KOPT-K1 (cell line): Measurements from ENCODE around the gene SYNPO.
A peak's percentile ranks its signal among the peaks of the same experiment; 100 is the strongest.

ENCODE experiments used
- H3K27ac ChIP-seq: fragments of 200-600 bp; sonication (generic); 2 replicates; pipeline ENCODE4 v1.5.1; 2016; ENCODE audit warnings: antibody characterized with exemption, mild to moderate bottlenecking, low read depth, low read length; ENCODE audit not compliant: poor library complexity, severe bottlenecking
- H3K36me3 ChIP-seq: fragments of 200-600 bp; sonication (generic); 2 replicates; pipeline ENCODE4 v1.5.1; 2017; ENCODE audit warnings: antibody characterized with exemption, mild to moderate bottlenecking, low read length, moderate library complexity; ENCODE audit not compliant: insufficient read depth
- H3K9me3 ChIP-seq: fragments of 200-600 bp; sonication (generic); 2 replicates; pipeline ENCODE4 v1.5.1; 2017; ENCODE audit warnings: antibody characterized with exemption, low read length, mild to moderate bottlenecking; ENCODE audit not compliant: insufficient read depth, poor library complexity, severe bottlenecking

Gene SYNPO

DNA sequence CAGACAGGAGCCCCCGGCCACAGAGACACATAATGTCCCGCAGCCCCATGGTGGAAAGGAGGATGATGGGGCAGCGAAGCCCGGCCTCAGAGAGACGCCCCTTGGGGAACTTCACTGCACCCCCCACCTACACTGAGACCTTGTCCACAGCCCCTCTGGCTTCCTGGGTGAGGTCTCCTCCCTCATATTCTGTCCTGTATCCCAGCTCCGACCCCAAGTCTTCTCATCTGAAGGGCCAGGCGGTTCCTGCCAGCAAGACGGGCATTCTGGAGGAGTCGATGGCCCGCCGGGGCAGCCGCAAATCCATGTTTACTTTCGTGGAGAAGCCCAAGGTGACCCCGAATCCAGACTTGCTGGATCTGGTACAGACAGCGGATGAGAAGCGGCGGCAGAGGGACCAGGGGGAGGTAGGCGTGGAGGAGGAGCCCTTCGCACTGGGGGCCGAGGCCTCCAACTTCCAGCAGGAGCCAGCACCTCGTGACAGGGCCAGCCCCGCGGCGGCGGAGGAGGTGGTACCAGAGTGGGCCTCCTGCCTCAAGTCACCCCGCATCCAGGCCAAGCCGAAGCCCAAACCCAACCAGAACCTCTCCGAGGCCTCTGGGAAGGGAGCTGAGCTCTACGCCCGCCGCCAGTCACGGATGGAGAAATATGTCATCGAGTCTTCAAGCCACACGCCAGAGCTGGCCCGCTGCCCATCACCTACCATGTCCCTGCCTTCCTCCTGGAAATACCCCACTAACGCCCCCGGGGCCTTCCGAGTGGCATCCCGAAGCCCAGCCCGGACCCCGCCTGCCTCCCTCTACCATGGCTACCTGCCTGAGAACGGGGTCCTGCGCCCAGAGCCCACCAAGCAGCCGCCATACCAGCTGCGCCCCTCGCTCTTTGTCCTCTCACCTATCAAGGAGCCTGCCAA is 8.9 kb downstream of the SYNPO start:
- no peak overlapping the region for H3K27ac ChIP-seq
- H3K36me3 ChIP-seq: no peaks in the 10 kb centered on the region
- H3K9me3 ChIP-seq: no peaks in the 10 kb centered on the region

DNA sequence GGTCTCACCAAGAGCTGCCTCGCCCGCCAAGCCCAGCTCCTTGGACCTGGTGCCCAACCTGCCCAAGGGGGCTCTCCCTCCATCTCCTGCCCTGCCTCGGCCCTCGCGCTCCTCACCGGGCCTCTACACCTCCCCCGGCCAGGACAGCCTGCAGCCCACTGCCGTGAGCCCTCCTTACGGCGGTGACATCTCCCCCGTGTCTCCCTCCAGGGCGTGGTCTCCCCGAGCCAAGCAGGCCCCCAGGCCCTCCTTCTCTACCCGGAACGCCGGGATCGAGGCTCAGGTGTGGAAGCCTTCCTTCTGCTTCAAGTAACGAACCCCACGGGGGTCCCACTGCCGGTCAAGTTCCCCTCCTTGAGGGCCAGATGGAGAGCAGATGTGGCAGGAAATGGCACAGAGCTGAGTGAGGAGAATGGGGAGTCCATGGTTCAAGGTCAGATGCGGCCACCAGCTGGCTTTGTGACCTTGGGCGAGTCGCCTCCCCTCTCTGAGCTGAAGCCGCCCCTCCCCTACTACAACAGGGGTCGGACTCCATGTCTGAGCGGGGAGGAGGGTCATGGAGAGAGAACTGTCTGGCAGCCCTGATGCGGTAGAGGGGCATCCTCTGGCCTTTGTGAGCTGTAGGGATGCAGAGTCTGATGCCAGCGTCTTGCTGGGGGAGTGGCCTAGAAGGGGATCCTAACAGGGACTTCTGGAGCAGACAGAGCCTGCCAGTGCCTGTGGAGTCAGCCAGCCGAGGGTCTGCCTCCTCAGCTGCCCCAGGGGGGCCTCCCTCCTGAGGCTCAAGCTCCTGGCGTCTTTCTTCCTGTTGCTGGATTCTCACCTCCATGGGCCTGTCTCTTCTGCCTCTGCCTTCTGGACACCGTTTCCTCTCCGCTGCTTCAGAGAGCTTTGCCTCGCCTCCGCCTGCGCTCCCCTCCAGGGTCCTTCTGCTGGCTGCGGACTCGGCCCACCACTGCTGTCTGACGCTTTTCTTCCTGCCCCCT is 9.9 kb downstream of the SYNPO start:
- H3K9me3 ChIP-seq: no peaks in the 10 kb centered on the region
- no peaks in the 10 kb centered on the region for H3K36me3 ChIP-seq
- no peak overlapping the region for H3K27ac ChIP-seq

DNA sequence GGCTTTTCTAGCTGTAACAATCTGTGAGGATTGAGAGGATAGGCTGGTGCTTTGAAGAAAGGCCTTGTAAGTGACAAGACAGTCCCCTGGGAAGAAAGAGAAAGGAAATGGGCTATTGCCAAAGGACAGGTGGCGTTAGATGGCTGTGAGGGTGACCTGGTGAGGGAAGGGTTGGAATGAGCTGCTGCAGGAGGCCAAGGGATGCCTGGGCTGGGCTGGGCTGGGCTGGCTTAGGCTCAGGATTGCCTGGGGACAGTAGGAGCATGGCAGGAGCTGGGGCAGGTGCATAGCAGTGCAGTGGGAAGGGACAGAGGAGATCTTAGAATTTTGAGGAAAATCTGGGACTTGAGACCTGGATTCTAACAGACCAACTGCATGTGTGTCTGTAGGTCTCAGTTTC is 10.9 kb downstream of the SYNPO start:
- H3K9me3 ChIP-seq: no peaks in the 10 kb centered on the region
- no peaks in the 10 kb centered on the region for H3K36me3 ChIP-seq
- no peak overlapping the region for H3K27ac ChIP-seq

DNA sequence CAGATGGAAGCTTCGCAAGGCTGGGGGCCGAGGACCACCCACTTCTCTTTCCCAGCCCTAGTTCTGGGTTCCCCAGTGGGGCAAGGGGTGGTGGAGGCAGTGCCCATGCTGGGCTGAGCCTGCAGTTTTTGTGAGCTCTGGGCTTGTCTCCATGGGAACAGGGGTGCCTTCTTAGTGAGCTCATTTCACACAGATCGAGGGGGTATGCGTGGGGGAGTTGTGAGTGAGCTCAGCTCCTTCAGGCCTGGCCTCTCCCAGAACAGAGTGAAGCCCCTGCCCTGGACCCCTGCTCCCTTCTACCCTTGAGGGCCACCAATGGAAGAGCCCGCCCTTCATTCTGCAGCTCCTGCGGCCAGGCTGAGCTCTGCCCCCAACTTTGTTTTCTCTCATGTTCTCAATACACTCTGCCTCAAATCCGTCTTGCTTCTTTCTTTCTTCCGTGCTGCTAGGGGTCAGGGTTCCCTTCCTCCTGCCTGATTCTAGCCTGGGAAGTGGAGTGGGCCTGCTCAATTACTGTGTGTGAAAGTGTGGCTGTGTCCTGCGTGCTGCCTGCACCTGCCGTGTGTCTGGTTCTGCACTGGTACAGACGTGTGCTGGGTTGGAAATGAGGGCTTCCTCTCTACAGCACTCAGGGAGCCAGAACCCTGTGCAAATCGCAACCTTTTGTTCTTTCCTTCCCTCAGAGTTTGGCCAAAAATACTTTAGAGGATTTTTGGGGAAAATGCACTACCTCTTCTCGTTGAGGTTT is 11.6 kb downstream of the SYNPO start:
- Histone ChIP-seq H3K9me3 (no peaks in the 10 kb centered on the region), H3K27ac (no peak overlapping the region), H3K36me3 (no peaks in the 10 kb centered on the region)

DNA sequence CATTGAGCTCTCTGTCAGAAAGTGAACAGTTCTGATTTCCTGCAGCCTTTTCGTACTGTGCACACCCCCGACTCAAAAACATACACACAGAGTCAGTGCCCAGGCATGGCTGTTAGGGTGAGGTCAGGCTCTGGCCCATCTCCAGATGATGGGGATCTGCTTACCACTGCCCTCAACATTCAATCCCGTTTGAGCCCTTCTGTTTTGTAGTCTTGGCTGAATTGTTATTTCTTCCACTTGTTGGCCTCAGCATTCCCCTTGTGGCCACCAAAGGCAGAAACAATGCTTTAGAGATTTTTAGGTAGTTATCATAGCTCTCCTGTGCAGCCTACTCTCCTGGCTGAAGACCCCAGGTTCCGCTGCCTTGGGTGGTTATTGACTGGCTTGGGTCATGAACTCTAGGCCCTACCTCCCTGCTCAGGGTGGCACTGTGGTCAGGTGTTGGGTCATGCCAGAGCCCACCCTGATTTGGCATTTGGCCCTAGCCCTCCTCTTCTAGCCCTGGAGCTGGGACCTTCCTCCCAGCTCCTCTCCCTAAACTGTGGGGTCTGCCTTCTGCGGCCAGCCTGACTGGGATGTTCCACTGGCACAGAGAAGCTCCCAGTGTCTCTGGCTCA is 12.8 kb downstream of the SYNPO start:
- Histone ChIP-seq H3K36me3 (no peaks in the 10 kb centered on the region), H3K27ac (no peak overlapping the region), H3K9me3 (no peaks in the 10 kb centered on the region)

DNA sequence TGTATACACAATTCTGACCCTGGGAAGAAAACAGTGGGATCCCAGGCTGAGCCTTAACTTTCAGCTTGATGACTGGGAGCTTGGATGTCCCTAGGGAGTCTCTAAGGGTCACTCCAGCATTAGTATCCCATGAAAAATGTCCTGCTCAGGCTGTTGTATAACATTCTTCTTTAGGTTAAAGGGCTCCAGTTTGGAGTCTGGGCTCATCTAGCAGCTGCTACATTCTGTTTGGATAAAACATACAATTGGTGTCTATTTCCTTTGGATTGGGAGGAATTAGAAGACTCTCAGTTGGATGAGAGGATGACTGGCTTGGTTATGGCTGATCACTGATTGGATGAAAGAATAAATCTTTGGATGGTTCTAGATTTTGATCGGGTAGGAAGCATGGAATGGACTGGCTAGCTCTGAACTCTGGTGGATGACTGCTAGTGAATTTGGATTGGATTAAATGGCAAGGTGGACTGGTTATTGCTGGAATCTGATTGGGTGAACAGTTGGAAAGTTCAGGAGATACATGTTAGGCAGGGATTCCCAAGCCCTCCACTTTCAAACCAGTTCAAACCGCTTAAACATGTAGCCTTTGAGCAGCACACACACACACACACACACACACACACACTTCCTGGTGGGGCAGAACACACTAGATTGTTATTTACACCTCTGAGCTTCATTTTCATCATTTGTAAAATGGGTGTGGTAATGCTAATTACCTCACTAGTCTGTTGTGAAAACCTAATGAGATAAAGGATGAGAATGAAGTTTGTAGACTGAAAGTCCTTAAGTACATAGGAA is 13.5 kb downstream of the SYNPO start:
- Histone ChIP-seq H3K36me3 (no peaks in the 10 kb centered on the region), H3K9me3 (no peaks in the 10 kb centered on the region), H3K27ac (no peak overlapping the region)

DNA sequence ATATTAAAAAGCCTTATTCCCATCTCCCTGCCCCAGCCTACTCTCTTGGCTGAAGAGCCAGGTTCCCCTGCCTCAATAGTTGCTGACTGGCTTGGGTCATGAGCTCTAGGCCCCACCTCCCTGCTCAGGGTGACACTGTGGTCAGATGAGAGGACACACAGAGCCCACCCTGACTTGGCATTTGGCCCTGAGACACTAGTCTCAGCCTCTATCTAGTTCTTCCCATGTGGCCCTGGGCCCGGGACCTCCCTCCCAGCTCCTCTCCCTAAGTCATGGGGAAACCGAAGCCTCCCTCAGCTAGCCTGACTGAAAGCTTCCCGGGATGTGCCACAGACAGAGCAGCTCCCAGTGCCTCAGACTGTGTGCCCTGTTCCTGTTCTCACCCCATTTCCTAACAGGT is 14.8 kb downstream of the SYNPO start:
- H3K9me3 ChIP-seq: no peaks in the 10 kb centered on the region
- H3K27ac ChIP-seq: no peak overlapping the region
- no peaks in the 10 kb centered on the region for H3K36me3 ChIP-seq

DNA sequence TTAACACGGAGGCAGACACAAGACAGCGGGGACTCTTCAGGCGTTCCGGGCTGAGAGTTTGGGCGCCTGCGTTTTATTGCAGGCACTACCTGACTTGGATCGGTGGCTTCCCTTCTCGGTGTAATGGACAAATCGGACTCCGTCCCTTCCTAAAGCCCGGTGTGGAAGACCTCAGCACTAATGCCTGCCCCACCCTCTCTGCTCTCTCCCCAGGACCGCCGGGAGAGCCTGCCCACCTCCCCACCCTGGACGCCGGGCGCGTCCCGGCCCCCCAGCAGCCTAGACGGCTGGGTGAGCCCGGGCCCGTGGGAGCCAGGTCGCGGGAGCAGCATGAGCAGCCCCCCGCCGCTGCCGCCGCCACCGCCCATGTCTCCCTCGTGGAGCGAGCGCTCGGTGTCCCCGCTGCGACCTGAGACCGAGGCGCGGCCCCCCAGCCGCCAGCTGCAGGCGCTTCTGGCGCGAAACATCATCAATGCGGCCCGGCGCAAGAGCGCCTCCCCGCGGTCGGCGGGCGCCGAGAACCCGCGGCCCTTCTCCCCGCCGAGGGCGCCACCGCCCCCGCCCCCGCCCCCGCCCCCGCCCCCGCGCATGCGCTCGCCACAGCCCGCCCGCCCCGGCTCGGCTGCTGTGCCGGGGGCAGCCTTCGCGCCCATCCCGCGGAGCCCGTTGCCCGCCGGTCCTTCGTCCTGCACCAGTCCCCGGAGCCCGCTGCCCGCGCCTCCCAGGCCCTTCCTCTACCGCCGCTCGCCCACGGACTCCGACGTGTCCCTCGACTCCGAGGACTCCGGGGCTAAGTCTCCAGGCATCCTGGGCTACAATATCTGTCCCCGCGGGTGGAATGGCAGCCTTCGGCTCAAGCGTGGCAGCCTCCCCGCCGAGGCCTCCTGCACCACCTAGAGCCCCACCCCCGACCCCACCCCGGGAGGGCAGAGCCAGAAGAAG is 16.0 kb downstream of the SYNPO start:
- no peaks in the 10 kb centered on the region for H3K9me3 ChIP-seq
- H3K27ac ChIP-seq: peak overlapping the region; percentile 63

DNA sequence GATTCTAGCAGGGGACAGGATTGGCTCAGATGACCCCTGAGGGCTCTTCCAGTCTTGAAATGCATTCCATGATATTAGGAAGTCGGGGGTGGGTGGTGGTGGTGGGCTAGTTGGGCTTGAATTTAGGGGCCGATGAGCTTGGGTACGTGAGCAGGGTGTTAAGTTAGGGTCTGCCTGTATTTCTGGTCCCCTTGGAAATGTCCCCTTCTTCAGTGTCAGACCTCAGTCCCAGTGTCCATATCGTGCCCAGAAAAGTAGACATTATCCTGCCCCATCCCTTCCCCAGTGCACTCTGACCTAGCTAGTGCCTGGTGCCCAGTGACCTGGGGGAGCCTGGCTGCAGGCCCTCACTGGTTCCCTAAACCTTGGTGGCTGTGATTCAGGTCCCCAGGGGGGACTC is 17.7 kb downstream of the SYNPO start:
- Histone ChIP-seq H3K27ac (no peak overlapping the region), H3K9me3 (no peaks in the 10 kb centered on the region), H3K36me3 (no peaks in the 10 kb centered on the region)

More for the DNA sequence above, 16.0 kb downstream of the SYNPO start:
- no peaks in the 10 kb centered on the region for H3K36me3 ChIP-seq

GRCh38 chr5:150658699-150659265 is 18.3 kb downstream of the SYNPO start:
- no peaks in the 10 kb centered on the region for H3K9me3 ChIP-seq
- no peak overlapping the region for H3K27ac ChIP-seq
- no peaks in the 10 kb centered on the region for H3K36me3 ChIP-seq

DNA sequence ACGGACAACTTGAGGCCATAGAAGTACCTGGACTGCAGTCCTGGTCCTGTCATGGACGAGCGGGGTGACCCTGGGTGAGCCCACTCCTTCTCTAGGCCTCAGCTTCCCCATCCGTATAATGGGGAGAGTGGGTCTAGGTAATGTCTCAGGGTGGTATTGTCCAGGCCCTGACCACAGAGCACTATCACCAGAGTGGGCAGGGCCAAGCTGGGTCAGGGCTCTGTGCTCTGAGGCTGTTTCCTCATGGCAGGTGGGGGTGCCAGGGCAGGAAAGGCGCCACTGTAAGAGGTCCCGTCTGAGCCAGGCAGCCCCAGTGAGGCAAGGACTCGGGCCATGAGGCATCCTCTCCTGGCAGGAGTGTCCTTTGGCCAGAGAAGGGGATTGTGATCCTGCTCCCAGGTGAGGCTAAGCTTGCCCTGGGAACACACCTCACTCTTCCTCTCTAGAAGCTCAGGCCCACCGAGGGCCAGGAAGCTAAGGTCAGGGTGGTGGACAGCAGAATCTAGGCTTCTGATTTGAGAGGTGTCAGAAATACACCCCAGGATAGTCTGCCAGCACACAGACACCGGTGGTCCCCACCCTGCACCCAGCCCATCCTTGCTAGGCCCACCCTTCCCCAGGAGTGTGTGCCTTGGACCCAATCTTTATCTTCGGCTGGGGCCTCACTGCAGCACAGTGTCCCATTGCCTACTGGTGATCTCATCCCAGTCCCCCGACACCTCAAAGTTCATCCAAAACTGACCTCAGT is 19.1 kb downstream of the SYNPO start:
- Histone ChIP-seq H3K36me3 (no peaks in the 10 kb centered on the region), H3K9me3 (no peaks in the 10 kb centered on the region), H3K27ac (no peak overlapping the region)

- Histone ChIP-seq H3K36me3 (no peaks in the 10 kb centered on the region), H3K27ac (no peak overlapping the region), H3K9me3 (no peaks in the 10 kb centered on the region)
Observed at GRCh38 chr5:150660108-150660831, 19.8 kb downstream of the SYNPO start.
